GM19397 (cell line): Measurements from ENCODE around the gene MAPK14.

Source experiments
- ATAC-seq: cut with Tn5 transposase; IDR thresholded peaks from one replicate; pipeline ENCODE4 v1.9.1; 2021; ENCODE audit warnings: mild to moderate bottlenecking, moderate library complexity; ENCODE audit not compliant: unreplicated experiment

The MAPK14 gene

GRCh38 chr6:36098253-36098919, 70.8 kb downstream of the MAPK14 start:
- no peak for ATAC-seq

DNA sequence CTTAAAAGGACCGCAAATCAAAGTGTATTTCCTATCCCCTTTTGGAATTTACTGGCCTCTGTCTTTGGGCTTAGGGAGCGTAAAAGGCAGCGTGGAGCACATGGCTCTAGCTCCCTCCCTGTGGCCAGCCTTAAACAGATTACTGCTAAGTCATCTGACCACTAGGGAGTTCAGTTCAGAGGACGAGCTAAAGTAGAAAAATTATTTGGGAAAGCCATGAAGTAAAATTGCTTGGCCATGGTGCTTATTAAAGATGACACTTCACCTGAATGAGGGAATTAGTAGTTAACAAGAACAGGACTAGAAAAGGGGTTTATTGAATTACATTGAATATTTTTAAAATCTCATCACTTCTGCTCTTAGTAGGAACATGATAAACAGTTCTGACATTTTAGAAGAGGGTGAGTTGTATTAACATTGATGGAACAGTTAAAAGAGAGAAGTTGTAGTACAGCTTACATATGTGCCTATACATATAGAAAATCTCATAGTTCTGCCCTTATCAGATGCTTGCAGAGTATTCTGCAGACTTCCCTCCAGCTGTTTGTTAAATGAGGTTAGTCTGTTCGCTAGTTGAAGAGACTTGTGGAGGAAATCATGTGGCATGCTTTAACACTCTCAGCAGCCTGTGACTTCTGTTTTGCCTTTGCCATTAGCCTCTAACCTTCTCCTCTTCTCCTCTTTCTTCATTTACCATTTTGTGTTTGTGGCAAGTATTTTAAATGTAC, 71.5 kb downstream of the MAPK14 start:
- no peak for ATAC-seq

DNA sequence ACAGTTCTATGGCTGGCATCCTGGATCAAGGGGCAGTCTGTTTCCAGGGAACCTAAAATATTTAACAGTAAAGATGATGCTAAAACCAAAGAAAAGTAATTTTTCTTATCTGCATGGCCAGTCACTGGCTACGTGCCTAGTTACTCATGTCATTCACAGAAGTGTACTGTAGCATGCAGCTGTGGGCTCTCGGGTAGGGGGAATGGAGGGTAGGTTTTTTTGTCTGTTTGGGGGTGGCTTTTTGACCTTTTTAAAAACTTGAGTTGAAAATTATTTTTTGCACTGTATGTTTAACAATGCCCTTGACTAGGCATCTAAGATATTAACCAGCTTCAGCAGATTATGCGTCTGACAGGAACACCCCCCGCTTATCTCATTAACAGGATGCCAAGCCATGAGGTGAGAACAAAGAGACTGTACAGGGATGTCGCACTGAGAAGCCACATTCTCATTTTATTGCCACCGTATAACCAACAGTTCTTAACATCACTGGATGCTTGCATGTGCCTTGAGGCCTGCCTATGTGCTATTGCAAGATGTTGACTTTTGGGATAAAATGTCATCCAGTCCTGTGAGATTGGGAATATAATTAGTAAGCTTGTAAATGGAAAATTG, 72.4 kb downstream of the MAPK14 start:
- ATAC-seq, result no peak

- no peak for ATAC-seq
Measured at GRCh38 chr6:36101691-36102090, 74.1 kb downstream of the MAPK14 start.

- no peak for ATAC-seq
Measured at GRCh38 chr6:36102853-36103252, 75.2 kb downstream of the MAPK14 start.

- ATAC-seq, result no peak
Measured at GRCh38 chr6:36104836-36105235, 77.2 kb downstream of the MAPK14 start.

GRCh38 chr6:36109092-36109491, 81.5 kb downstream of the MAPK14 start:
- ATAC-seq, result no peak

DNA sequence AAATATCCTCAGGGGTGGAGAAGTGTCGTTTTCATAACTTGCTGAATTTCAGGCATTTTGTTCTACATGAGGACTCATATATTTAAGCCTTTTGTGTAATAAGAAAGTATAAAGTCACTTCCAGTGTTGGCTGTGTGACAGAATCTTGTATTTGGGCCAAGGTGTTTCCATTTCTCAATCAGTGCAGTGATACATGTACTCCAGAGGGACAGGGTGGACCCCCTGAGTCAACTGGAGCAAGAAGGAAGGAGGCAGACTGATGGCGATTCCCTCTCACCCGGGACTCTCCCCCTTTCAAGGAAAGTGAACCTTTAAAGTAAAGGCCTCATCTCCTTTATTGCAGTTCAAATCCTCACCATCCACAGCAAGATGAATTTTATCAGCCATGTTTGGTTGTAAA, 82.4 kb downstream of the MAPK14 start:
- no peak for ATAC-seq

DNA sequence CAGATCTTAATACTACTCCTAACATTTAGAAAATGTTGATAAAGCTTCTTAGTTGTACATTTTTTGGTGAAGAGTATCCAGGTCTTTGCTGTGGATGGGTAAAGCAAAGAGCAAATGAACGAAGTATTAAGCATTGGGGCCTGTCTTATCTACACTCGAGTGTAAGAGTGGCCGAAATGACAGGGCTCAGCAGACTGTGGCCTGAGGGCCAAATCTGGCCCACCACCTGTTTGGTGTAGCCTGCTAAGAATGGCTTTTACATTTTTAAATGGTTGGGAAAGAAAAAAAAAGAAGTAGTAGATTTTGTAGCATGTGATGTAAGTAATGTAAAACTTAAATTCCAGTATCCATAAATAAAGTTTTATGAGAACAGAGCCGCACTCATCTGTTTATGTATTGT, 83.3 kb downstream of the MAPK14 start:
- ATAC-seq, result no peak

GRCh38 chr6:36111526-36111925, 83.9 kb downstream of the MAPK14 start:
- ATAC-seq, result no peak

DNA sequence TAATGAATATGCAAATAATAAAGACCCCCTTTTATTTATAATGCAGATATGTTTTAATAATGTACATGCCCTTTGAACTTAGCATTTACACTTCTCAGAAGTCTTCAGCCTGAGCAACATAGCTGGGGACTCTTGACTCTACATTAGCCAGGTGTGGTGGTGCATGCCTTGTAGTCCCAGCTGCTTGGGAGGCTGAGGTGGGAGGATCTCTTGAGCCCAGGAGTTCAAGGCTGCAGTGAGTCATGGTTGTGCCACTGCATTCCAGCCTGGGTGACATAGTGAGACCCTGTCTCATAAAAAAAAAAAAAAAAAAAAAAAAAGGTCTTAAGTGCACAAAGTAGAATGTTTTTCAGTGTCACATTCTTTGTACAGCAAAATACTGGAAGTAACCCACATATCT, 85.4 kb downstream of the MAPK14 start:
- no peak for ATAC-seq

DNA sequence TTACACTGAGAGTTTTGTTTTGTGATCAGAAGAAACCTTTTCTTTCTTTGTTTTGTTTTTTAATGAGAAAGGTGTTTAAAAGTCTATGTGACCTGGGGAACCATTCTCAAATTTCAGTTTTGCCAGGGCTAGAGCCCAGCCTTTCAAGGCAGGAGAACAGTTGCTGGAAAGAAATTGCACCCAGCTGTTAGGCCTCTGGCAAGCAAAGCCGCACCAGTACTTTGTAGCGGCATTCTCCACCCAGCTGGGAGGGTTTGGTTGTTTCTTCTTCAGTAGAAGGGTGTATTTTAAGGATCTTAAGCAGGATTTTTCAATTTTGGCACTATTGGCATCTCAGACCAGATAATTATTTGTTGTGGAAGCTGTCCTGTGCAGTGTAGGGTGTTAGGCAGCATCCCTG, 86.1 kb downstream of the MAPK14 start:
- no peak for ATAC-seq

- no peak for ATAC-seq
Measured at GRCh38 chr6:36114798-36115408, 87.3 kb downstream of the MAPK14 start.

DNA sequence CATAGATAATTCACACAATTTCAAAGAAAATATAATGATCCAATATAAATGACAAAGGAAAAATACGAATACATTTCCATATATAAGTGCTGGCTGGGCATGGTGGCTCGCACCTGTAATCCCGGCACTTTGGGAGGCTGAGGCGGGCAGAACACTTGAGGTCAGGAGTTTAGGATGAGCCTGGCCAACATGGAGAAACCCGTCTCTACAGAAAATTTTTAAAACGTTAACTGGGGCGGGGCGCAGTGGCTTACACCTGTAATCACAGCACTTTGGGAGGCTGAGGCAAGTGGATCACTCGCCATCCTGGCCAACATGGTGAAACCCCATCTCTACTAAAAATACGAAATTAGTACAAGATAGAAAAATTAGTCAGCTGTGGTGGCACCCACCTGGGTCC, 87.8 kb downstream of the MAPK14 start:
- no peak for ATAC-seq

DNA sequence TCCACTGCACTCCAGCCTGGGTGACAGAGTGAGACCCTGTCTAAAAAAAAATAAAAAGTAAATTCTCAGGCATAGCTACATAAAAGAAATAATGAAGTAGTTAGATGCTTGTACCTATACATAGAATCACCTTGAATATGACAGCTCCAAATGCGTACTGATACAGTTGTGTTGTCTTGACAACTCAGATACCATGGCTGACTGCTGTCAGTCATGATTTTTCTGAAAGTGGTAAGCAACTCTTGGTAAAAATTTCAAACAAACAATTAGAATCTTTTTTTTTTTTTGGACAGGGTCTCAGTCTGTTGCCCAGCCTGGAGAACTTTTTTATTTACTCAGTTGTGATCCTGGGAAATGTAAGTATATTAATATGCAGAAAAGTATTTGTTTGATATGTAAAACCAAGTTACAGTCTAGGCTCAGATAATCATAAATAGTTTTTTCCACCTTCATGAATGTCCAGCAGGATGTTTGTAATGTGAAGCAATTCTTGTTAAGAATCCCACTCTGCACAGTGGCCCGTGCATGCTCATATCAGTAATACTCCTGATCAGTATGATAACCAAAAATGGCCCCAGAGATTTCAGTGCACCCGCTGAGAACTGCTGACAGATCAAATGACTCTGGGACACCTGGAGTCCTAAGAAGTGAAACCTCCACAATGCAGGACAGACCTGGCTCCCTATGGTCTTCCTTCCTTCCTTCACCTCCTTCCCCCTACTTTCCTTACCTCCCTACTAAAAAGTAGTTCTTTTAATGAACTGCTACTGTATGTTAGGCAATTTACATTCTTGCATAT, 88.7 kb downstream of the MAPK14 start:
- no peak for ATAC-seq

- no peak for ATAC-seq
Measured at GRCh38 chr6:36116943-36117342, 89.3 kb downstream of the MAPK14 start.

GRCh38 chr6:36117658-36118549, 90.3 kb downstream of the MAPK14 start:
- ATAC-seq, result no peak

DNA sequence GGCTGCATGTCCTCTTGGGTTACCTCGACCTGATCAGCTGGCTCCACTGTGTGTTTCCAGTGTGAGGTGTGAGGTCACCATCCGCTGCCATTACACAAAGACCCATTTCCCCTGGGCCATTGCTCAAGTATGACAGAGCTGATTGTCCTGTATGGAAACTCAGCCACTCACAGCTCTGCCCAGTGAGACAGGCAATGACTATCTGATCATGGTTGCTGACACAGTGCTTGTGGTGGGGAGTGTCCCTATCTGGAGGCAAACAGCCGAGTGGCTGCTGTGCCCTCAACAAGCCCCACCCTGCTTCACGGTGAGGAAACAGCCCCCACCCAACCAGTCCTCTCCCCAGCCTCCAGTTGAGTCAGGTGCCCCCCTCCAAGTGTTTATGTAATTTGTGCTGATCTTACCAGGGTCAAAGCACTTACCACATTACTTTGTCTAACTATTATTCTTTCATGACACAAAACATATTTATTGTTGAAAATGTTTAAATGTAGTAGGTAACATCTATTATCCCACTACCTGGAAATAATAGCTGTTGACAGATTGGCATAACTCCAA, 91.0 kb downstream of the MAPK14 start:
- no peak for ATAC-seq

- no peak for ATAC-seq
Measured at GRCh38 chr6:36119209-36119608, 91.6 kb downstream of the MAPK14 start.

DNA sequence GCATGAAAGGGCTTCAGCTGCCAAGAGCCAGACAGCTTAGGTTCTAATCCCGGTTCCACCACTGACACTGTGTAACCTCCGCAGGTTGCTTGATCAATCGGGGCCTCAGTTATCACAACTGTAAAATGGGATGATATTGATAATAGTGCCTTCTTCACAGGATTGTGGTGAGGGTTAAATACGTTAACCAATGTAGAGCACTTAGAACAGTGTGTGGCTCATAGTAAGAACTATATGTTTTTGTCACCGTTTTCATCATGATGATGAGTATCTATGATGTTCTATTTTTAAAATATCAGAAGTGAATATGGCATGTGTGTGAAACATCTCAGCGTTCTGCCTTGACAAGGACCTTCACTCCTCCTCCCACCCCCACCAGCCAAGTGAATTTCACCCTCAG, 92.4 kb downstream of the MAPK14 start:
- ATAC-seq, result no peak
